Activated naive CD4-positive, alpha-beta T cell treated with anti-CD3 and anti-CD28 coated beads, Interleukin-2, amount 50 U/mL, for 24 hours (primary cell): ENCODE results near the gene ANKRD49.

ENCODE experiments used
- H3K27ac Mint-ChIP-seq: one replicate; pipeline ENCODE4 v1.8.0; 2021; ENCODE audit warnings: mild to moderate bottlenecking, mixed read lengths
- H3K27me3 Mint-ChIP-seq: one replicate; pipeline ENCODE4 v1.8.0; 2021; ENCODE audit warnings: mixed read lengths
- H3K36me3 Mint-ChIP-seq: one replicate; pipeline ENCODE4 v1.8.0; 2021; ENCODE audit warnings: mixed read lengths
- H3K4me1 Mint-ChIP-seq: one replicate; pipeline ENCODE4 v1.8.0; 2021; ENCODE audit warnings: mixed read lengths
- H3K4me3 Mint-ChIP-seq: one replicate; pipeline ENCODE4 v1.8.0; 2021; ENCODE audit warnings: mild to moderate bottlenecking, mixed read lengths
- H3K9me3 Mint-ChIP-seq: one replicate; pipeline ENCODE4 v1.8.0; 2021; ENCODE audit warnings: mixed read lengths

The ANKRD49 gene

GRCh38 chr11:94546886-94547285 is 53.1 kb downstream of the ANKRD49 start:
- Mint-ChIP-seq H3K4me1 (peaks cover 60% of the 10 kb centered on the region), H3K9me3 (no peaks in the 10 kb centered on the region), H3K4me3 (peak overlapping the region; percentile 30), H3K36me3 (no peaks in the 10 kb centered on the region), H3K27me3 (no peaks in the 10 kb centered on the region), H3K27ac (no peak overlapping the region)

- Mint-ChIP-seq H3K27ac (no peak overlapping the region), H3K36me3 (no peaks in the 10 kb centered on the region), H3K27me3 (no peaks in the 10 kb centered on the region), H3K4me3 (no peak overlapping the region), H3K9me3 (no peaks in the 10 kb centered on the region), H3K4me1 (peaks cover 49% of the 10 kb centered on the region)
Measured at GRCh38 chr11:94549146-94549545, 55.4 kb downstream of the ANKRD49 start.
